NCI-H748 treated with DMSO at 0.1 percent for 48 hours (cell line): ENCODE results near the gene NREP.

ENCODE experiments used
- DNase-seq: peaks from one replicate; lab custom pipeline; 2025; lab: John Stamatoyannopoulos, UW

The NREP gene

GRCh38 chr5:111765613-111766571, 8.9 kb upstream of the NREP start:
- DNase-seq: no peak

GRCh38 chr5:111764019-111764418, 7.0 kb upstream of the NREP start:
- no peak for DNase-seq

- DNase-seq: no peak
Observed at GRCh38 chr5:111762895-111763294, 5.9 kb upstream of the NREP start.

- DNase-seq: no peak
Observed at GRCh38 chr5:111758284-111758628, 1.3 kb upstream of the NREP start.

DNA sequence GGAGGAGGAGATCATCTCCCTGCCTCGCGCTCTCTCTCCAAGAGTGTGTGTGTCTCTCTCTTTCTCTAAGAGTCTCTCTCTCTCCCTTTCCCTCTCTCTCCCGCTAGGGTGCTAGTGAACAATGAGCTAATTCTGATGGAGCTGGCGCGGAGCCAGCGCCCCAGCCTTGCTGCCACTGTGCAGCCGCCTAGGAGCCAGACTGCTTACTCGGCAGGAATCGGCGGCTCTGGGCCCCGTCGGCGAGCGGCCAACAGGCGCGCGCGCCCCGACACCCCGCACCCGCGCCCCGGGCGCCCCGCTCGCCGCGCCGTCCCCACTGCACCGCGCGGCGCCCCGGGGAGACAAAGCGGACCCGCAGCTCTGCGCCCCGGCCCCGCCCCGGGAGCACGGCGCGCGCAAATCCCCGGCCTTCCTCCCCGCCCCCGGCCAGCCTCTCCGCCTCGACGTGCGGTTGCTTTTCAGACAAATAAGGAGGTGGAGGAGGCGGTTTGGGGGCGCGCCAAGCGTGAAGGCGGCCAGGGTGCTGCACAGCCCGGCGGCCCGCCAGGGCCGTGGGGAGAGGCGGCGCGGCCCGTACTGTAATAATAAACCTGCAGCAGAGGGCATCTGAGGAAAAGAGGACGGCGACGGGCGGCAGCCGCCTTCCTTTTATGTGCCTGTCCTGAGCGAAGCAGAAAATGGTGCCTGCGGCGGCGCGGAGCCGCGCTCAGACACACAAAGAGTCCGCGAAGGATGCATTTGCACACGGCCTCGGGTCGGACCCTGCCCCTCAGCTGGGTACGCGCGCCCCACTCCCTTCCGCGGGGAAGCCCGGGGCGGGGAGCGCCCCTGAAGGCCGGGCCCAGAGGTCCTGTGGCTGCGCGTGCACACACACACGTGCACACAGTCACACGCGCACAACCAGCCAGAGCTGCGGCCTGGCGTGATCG, 625 bp upstream of the NREP start:
- DNase-seq: peak; percentile 79

DNA sequence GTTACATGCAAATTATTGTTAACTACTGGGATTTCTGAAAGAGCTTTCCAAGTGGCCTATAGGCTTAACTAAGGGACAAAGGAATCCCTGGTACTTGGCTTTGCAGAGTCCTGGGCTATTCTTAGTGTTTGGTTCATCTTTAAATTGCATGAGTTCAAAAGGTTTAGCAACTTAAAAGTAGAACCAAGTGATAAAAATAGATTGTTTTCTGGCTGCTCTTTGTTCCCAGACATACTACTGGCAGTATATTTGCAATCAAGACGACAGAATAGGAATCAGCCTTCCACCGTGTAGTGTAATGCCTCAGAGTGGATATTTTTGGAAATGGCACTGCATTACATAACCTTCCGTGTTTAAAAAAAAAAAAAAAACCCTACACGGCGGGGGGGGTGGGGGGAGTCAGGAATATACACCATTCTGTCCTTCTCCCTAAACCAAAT, 1.0 kb downstream of the NREP start:
- DNase-seq: no peak

DNA sequence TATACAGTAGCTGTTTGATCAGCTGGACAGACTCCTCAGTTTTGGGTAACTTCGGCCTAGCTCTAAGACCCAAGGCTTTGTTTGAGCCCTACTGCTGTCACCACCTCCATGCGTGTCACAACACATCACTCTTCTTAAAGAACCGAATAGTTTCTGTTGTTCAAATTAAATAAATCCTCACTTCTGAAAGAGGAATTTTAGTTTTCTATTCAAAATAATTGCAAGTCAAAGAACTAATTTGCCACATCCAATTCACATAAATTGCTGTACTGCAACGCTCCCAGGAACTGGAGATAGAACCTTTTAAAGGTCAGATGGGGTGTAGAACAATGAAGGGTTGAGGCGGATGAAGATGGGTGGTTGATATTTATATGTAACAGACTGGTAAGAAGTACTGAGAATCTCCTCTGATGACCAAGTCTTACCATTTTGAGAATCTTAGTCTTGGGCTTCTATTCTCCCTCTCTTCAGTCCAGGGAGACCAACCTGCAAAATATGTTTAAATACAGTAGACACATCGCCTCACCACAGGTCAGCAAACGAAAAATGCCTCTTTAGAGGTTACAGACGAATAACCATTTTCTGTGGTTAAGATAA, 1.6 kb downstream of the NREP start:
- no peak for DNase-seq

DNA sequence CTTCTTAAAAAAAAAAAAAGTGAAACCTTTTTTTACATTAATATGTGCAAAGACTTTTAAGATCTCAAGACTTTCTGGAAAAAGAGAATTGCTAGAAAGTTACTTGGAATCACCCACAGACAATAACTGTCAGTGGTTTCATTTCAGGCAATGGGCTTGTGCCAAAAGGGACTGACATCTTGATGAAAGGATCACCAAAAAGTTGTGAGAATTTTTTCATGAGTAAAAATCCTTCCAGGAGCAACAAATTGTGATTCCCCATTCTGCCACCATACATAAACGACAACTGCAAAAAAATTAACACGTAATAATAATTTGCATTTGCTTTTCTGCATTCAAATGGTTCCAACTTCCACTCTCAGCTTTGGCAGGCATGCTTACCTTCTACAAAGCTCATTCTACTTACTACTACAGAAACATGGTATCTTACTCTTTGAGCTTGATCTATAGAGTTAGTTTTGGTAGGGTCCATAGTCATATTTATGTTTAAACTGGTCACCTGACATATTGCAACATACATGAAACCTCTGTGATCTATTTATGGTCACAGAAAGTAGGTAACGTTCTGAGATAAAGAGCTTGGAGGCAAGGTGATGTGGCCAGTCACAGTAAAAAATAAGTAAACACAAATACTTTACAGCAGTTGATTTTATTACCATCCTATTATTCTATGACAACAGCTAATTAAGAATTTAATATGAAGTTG, 3.0 kb downstream of the NREP start:
- no peak for DNase-seq

DNA sequence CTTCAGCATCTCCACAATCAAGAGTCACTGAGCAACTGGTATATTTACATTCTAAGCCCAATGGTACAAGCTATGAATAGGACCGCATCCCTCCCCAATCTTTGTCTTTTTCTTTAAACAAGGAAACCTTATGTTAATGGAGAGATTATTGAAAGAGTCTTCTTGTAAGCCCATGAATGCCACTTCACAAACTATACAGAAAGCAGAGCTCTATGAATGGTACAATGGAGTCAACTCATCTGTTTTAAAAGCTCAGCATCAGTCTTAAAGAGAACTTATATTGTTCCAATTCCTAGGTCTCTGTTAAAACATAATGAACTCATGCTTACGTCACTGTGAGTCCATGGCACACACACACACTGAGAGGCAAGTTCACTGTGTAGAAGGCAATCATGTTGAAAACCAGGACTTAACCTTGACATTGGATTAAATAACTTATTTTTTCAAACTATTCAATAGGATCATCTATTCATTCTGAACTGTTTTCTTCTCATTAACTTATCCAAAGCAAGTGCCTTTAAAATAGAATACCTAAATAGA, 4.5 kb downstream of the NREP start:
- DNase-seq: no peak

GRCh38 chr5:111749303-111750026, 7.5 kb downstream of the NREP start:
- no peak for DNase-seq

DNA sequence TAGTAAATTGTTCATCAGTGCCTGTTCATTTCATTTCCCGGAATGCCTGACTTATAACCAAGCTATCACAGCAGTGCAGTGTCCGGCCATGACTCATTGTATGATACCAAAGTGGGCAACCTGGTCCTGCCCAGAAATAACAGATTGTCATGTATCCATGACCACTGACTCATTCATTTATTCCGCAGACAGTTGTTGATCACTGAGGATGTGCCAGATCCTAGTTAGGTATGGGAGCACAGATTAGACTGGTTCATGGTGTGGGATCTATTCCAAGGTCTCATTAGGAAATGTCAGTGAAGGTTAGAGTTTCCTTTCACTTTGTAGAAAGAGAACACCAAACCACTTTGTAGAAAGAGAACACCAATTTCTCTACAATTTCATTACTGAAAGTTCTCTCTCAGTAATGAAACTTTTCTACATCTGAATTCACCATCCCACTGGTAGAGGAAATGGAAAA, 8.7 kb downstream of the NREP start:
- DNase-seq: no peak

GRCh38 chr5:111747337-111747736, 9.7 kb downstream of the NREP start:
- no peak for DNase-seq

DNA sequence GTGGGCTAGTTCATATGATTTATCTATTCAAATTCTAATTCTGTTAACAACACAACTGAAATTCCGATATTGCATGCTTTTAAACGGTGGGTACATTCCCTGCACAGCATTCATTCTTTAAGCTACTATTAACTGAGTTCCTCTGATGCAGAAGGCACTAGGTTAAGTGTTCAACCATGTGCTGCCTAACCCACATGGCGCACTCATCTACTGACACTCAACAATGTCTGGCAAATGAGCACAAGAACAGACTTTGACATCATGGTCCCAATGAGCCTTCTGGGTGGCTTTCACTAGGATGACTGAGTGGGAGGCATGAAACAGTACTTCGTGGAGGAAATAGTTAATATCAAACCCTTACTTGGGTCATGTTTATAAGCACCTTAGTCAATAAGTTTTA, 10.2 kb downstream of the NREP start:
- DNase-seq: no peak

DNA sequence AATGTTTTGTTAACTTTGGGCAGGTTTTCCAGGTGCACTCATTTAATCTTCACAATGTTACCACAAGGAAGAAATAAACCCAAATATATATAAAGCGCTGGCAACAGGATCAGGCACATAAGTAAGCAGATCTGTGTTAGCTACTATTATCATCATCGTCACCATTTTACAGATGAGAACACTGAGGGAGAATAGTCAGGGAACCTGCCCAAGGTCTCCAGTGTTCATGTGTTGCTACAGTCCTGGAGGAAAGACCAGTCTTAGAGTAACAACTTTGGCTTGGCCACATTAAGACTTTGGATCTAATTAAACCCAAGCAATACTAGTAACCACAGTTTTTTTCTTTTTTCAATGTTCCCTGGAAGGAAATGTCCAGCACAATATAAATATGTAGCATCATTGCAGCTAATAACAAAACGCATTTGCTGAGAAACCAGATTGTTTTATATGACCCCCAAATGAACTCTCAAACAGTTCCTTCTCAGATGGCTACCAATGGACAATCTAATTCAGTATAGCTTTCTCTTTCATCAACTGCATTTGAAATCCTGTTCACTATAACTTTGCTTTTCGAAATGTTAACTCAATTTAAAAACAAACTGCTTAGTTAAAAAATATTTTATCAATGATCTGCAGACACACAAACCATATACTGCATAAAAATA, 11.8 kb downstream of the NREP start:
- DNase-seq: no peak

- no peak for DNase-seq
Observed at GRCh38 chr5:111744455-111744854, 12.5 kb downstream of the NREP start.

- DNase-seq: no peak
Observed at GRCh38 chr5:111743988-111744387, 13.0 kb downstream of the NREP start.

GRCh38 chr5:111743512-111743911, 13.5 kb downstream of the NREP start:
- DNase-seq: no peak

DNA sequence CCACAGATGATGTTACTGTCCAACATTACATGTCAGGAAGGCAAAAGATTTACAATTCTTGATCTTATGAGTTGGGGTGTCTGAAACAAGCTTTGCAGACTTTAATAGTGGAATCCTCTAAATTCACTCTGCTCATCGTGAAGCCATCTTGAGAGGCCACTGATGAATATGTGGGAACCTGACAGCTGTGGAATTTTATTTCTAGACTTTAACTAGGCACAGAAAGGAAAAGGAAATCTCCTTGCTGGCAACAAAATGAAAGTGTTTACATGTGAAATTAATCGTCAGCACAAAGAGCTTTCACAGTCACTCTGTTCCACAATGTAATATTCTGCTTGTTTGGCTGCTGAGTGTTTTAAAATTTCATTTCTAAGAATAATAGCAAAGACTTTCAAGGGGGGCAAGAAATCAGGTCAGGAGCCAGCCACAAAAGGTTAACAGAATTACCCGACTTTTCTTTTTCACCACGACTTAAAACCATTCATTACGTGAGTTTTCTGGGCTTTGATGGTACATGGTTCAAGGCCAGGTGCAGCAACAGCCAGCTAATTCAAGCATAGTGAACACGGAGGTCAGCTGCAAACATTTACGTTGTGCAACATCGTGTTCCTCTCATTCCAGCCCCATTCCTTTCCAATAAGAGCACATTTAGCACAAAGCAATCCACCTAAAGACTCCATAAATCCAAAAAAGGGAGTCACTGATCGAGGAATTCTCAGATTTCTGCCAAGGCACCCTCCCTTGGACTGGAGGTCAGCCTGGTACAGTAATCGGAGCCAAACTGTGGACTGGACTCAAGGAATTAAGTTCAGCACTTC, 14.6 kb downstream of the NREP start:
- no peak for DNase-seq

DNA sequence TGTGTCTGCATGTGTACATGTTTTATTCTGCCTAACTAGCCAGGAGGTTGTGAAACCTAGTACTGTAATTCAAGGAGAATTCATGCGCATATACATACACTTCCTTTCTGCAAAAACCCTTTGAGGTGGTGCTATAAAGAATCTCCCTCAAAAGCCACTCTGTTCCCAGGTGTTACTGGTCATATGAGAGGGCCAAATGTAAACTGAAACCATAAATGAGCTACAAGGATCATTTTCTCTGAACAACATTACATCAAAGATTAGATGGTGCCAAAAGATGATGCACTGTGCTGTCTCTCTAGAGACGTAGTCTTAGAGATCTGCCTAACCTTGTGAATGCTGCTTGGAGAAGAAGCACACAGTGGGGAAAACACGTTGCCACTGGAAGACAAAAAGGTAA, 15.7 kb downstream of the NREP start:
- DNase-seq: no peak
